ENCODE results near the gene SH2D2A.

DNA sequence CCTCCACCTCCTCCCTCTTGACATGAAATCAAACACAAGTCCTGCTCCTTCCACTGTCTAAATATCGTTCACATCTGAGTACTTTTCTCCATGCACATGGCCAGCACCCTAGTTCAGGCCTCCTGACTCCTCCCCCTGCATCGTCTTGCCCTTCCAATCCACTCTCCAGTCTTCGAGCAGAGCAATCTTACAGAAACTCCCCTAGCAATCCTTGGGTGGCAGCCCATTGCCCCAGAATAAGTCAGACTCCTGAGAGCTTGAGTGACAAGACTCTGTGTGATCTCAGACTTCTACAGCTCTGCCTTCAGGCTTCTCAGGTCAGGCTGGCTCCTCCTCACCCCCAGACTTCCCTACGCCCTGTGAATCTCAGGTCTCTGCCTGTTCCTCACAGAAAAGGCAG, 5.5 kb downstream of the SH2D2A start:
- TF ChIP-seq, protein P1, sequence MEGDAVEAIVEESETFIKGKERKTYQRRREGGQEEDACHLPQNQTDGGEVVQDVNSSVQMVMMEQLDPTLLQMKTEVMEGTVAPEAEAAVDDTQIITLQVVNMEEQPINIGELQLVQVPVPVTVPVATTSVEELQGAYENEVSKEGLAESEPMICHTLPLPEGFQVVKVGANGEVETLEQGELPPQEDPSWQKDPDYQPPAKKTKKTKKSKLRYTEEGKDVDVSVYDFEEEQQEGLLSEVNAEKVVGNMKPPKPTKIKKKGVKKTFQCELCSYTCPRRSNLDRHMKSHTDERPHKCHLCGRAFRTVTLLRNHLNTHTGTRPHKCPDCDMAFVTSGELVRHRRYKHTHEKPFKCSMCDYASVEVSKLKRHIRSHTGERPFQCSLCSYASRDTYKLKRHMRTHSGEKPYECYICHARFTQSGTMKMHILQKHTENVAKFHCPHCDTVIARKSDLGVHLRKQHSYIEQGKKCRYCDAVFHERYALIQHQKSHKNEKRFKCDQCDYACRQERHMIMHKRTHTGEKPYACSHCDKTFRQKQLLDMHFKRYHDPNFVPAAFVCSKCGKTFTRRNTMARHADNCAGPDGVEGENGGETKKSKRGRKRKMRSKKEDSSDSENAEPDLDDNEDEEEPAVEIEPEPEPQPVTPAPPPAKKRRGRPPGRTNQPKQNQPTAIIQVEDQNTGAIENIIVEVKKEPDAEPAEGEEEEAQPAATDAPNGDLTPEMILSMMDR (conservative IDR thresholded peaks at IDR 0.05; ENCODE audit: low read length): no peak
- TF ChIP-seq EZH2phosphoT487 (IDR thresholded peaks at IDR 0.05; ENCODE audit: borderline replicate concordance): no peak
